Suprapubic skin (tissue), 4 donors: Measurements from ENCODE around the gene THSD7A. TPM values are rescaled to one million over a fixed set of nuclear protein-coding genes. Genes with fewer than 3 reads are reported as not detected.

Source experiments
- DNase-seq, 2 donors: peaks; one replicate each; pipeline ENCODE4 v3.0.0-alpha.2; 2019; ENCODE audit warnings: low spot score in 2 of 2
- H3K27ac ChIP-seq: fragments of 200-600 bp; sonication (generic); one replicate; pipeline ENCODE4 v1.5.1; 2019
- H3K27me3 ChIP-seq: fragments of 200-600 bp; sonication (generic); one replicate; pipeline ENCODE4 v1.5.1; 2019
- H3K36me3 ChIP-seq: fragments of 200-600 bp; sonication (generic); one replicate; pipeline ENCODE4 v1.5.1; 2019
- H3K4me1 ChIP-seq: fragments of 200-600 bp; sonication (generic); one replicate; pipeline ENCODE4 v1.5.1; 2019
- H3K4me3 ChIP-seq: fragments of 200-600 bp; sonication (generic); one replicate; pipeline ENCODE4 v1.5.1; 2019; ENCODE audit warnings: mild to moderate bottlenecking
- H3K9me3 ChIP-seq: fragments of 200-600 bp; sonication (generic); one replicate; pipeline ENCODE4 v1.5.1; 2019
- EP300 ChIP-seq: sonication (generic); formaldehyde crosslinking; IDR thresholded peaks from one replicate; pipeline ENCODE4 v1.6.1; 2017; ENCODE audit warnings: antibody characterized with exemption
- POLR2A ChIP-seq, 2 donors: fragments of 450-650 bp; IDR thresholded peaks; one replicate each; pipeline ENCODE4 v1.6.1; 2017; ENCODE audit warnings: antibody characterized with exemption in 2 of 2, mild to moderate bottlenecking in 2 of 2, moderate library complexity in 2 of 2
- POLR2AphosphoS5 ChIP-seq, 3 donors: sonication (generic); formaldehyde crosslinking; IDR thresholded peaks; one replicate each; pipeline ENCODE4 v1.6.1; 2017; ENCODE audit warnings: antibody characterized with exemption in 3 of 3
- WGBS: methylation state at CpG from one replicate; pipeline ENCODE4 v1.1.5; 2018; 5-methylcytosine and 5-hydroxymethylcytosine counted together
- total RNA-seq, 4 donors: library from RNA; depleted of rRNA; stranded (reverse); fragments of >200 nt; gene quantifications; one replicate each; pipeline ENCODE4 v1.1.0, GENCODE V29; 2016
- TF ChIP-seq, protein P1 (sequence below), 2 donors: fragments of 200-600 bp in 1 of 2; fragments of 450-650 bp in 1 of 2; sonication (generic) in 1 of 2; IDR thresholded peaks; one replicate each; pipeline ENCODE4 v1.5.1; 2016 to 2019; ENCODE audit warnings: antibody characterized with exemption in 2 of 2, mild to moderate bottlenecking in 1 of 2, moderate library complexity in 1 of 2

THSD7A gene
- total RNA-seq, 4 donors from 2014 or later = 0.42 to 5.4 (median 1.2) TPM

GRCh38 chr7:11748884-11749283, 83.1 kb downstream of the THSD7A start:
- Histone ChIP-seq H3K27ac (no peak overlapping the region), H3K4me3 (no peak overlapping the region), H3K4me1 (no peaks in the 10 kb centered on the region), H3K36me3 (no peaks in the 10 kb centered on the region), H3K27me3 (no peaks in the 10 kb centered on the region), H3K9me3 (no peaks in the 10 kb centered on the region)
- WGBS = 85% methylated on average over 6 of the region's 6 CpGs
- DNase-seq = no peak
- TF ChIP-seq, protein P1, sequence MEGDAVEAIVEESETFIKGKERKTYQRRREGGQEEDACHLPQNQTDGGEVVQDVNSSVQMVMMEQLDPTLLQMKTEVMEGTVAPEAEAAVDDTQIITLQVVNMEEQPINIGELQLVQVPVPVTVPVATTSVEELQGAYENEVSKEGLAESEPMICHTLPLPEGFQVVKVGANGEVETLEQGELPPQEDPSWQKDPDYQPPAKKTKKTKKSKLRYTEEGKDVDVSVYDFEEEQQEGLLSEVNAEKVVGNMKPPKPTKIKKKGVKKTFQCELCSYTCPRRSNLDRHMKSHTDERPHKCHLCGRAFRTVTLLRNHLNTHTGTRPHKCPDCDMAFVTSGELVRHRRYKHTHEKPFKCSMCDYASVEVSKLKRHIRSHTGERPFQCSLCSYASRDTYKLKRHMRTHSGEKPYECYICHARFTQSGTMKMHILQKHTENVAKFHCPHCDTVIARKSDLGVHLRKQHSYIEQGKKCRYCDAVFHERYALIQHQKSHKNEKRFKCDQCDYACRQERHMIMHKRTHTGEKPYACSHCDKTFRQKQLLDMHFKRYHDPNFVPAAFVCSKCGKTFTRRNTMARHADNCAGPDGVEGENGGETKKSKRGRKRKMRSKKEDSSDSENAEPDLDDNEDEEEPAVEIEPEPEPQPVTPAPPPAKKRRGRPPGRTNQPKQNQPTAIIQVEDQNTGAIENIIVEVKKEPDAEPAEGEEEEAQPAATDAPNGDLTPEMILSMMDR (IDR thresholded peaks at IDR 0.05) = no peak
- TF ChIP-seq POLR2AphosphoS5 (IDR thresholded peaks at IDR 0.05) (no peak), EP300 (no peak), POLR2A (IDR thresholded peaks at IDR 0.05) (no peak)

DNA sequence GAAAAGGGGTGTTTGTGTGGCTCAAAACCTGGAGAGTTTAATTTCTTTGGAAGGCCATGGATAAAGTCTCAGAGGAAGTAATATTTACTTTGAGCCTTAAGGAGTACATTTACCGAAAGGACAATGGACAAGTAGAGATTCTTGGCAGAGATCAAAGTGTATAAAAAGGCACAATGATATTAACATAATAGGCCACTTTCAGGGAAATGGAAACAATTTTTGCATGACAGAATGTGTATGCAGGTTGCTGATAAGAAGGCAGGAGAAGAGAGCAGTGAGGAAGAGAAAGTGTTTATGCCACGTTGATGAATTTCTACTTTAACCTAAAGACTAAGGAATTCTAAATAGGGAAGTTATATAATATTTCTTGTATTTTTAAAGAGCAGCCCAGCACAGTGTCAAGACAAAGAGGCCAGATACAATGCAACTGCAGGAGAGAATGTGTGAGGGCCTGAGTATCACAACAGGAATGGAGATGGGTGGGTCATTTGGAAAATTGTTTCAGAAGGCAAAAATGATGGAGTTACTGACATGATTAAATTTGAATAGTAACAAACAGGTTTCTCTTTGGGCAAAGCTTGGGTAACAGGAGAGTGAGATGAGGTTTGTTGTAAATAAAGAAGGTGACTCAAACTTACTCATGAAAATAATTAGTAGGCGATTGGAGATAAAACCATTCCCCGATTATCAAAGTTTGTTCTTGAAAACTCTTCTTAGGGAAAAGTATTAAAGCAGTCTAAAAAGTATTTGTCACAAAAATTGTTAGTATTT, 84.1 kb downstream of the THSD7A start:
- Histone ChIP-seq H3K4me3 (no peak overlapping the region), H3K27ac (no peak overlapping the region), H3K27me3 (no peaks in the 10 kb centered on the region), H3K36me3 (no peaks in the 10 kb centered on the region), H3K4me1 (no peaks in the 10 kb centered on the region), H3K9me3 (no peaks in the 10 kb centered on the region)
- WGBS = 84% methylated on average over 4 of the region's 4 CpGs
- TF ChIP-seq POLR2AphosphoS5 (IDR thresholded peaks at IDR 0.05) = no peak
- no peak for DNase-seq

DNA sequence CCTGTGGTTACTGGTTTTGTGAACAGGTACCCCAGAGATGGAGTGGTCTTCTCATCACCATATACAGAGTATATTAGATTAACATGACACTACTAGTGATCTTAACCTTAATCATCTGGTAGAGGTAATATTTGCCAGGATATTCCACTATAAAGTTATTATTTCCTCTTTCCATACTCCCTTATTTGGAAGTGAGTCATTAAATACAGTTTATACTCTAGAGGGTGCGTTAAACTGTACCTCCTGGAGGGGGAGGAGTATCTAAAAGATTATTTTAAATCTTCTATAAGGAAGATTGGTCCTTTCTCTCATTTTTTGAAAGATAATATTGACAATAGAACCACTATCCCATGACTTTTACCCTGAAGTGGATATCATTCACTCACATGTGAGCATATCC, 85.4 kb downstream of the THSD7A start:
- DNase-seq = no peak
- WGBS = 95% methylated on average over 1 of the region's 1 CpG
- no peak overlapping the region for H3K27ac ChIP-seq

GRCh38 chr7:11743548-11743947, 88.5 kb downstream of the THSD7A start:
- Histone ChIP-seq H3K36me3 (no peaks in the 10 kb centered on the region), H3K4me1 (no peaks in the 10 kb centered on the region), H3K27ac (no peak overlapping the region), H3K27me3 (no peaks in the 10 kb centered on the region), H3K4me3 (no peak overlapping the region), H3K9me3 (no peaks in the 10 kb centered on the region)
- TF ChIP-seq POLR2A (IDR thresholded peaks at IDR 0.05) = no peak
- no peak for TF ChIP-seq POLR2AphosphoS5 (IDR thresholded peaks at IDR 0.05)
- no peak for TF ChIP-seq EP300
- TF ChIP-seq, protein P1 (IDR thresholded peaks at IDR 0.05) = no peak
- WGBS = 100% methylated on average over 1 of the region's 1 CpG
- DNase-seq = no peak

More for the DNA sequence above, 85.4 kb downstream of the THSD7A start:
- Histone ChIP-seq H3K36me3 (no peaks in the 10 kb centered on the region), H3K4me1 (no peaks in the 10 kb centered on the region), H3K27me3 (no peaks in the 10 kb centered on the region), H3K9me3 (no peaks in the 10 kb centered on the region), H3K4me3 (no peak overlapping the region)
- TF ChIP-seq POLR2AphosphoS5 (IDR thresholded peaks at IDR 0.05) (no peak), EP300 (no peak), POLR2A (IDR thresholded peaks at IDR 0.05) (no peak)
- TF ChIP-seq, protein P1 (IDR thresholded peaks at IDR 0.05) = no peak

GRCh38 chr7:11743016-11743415, 89.0 kb downstream of the THSD7A start:
- H3K27ac ChIP-seq = no peak overlapping the region
- H3K4me1 ChIP-seq = no peaks in the 10 kb centered on the region
- TF ChIP-seq, protein P1 (IDR thresholded peaks at IDR 0.05) = no peak
- TF ChIP-seq POLR2A (IDR thresholded peaks at IDR 0.05) = no peak
- TF ChIP-seq POLR2AphosphoS5 (IDR thresholded peaks at IDR 0.05) = no peak
- no peak for TF ChIP-seq EP300
- WGBS = 88% methylated on average over 3 of the region's 3 CpGs
- no peaks in the 10 kb centered on the region for H3K9me3 ChIP-seq
- H3K36me3 ChIP-seq = no peaks in the 10 kb centered on the region
- DNase-seq = no peak
- no peak overlapping the region for H3K4me3 ChIP-seq
- no peaks in the 10 kb centered on the region for H3K27me3 ChIP-seq
